K562 (cell line): ENCODE measurements around the gene PLPP1.

ENCODE experiments used
- EP300 ChIP-seq: IDR thresholded peaks from 2 replicates; pipeline ENCODE4 v1.6.1; 2012; ENCODE audit warnings: low read length, improper control_type of control experiment
- HIVEP1 ChIP-seq: fragments of 250-450 bp; sonication (Bioruptor Pico); IDR thresholded peaks from 2 replicates; pipeline ENCODE4 v1.4.0; 2020; ENCODE audit warnings: mild to moderate bottlenecking
- MXI1 ChIP-seq: IDR thresholded peaks from 2 replicates; pipeline ENCODE4 v1.6.1; 2011; ENCODE audit warnings: low read depth, mild to moderate bottlenecking, improper control_type of control experiment, low read length
- POLR2A ChIP-seq: fragments of 450-650 bp; conservative IDR thresholded peaks from 2 replicates; pipeline ENCODE4 v1.6.1; 2016
- POLR2AphosphoS5 ChIP-seq: IDR thresholded peaks from 2 replicates; pipeline ENCODE4 v1.6.1; 2011; ENCODE audit warnings: mild to moderate bottlenecking, low read depth, low read length, moderate library complexity; ENCODE audit not compliant: control insufficient read depth, insufficient read depth
- RFX5 ChIP-seq: IDR thresholded peaks from 2 replicates; pipeline ENCODE4 v1.6.1; 2011; ENCODE audit warnings: low read depth, mild to moderate bottlenecking, improper control_type of control experiment, low read length
- SMAD3 ChIP-seq: fragments of 450-650 bp; formaldehyde crosslinking; conservative IDR thresholded peaks from 2 replicates; pipeline ENCODE4 v1.4.0; 2020; ENCODE audit warnings: mild to moderate bottlenecking
- TGIF2 ChIP-seq: sonication (generic); formaldehyde crosslinking; IDR thresholded peaks from 2 replicates; pipeline ENCODE4 v1.8.1; 2022; ENCODE audit warnings: mild to moderate bottlenecking, missing genetic modification reagents, moderate library complexity
- U2AF1 ChIP-seq: fragments of 200-400 bp; formaldehyde crosslinking; optimal IDR thresholded peaks from 2 replicates; pipeline ENCODE3; 2017; ENCODE audit warnings: mild to moderate bottlenecking, low read depth, low read length, moderate library complexity

GRCh38 chr5:55572600-55572999 is 37.8 kb upstream of the PLPP1 start:
- TF ChIP-seq POLR2AphosphoS5 (no peak), EP300 (no peak), TGIF2 (no peak), HIVEP1 (no peak), POLR2A (no peak), SMAD3 (CRISPR knock-in tag) (no peak), RFX5 (no peak), U2AF1 (no peak), MXI1 (no peak)
